ENCODE results near the gene TSR3.

- TF ChIP-seq, protein P1, sequence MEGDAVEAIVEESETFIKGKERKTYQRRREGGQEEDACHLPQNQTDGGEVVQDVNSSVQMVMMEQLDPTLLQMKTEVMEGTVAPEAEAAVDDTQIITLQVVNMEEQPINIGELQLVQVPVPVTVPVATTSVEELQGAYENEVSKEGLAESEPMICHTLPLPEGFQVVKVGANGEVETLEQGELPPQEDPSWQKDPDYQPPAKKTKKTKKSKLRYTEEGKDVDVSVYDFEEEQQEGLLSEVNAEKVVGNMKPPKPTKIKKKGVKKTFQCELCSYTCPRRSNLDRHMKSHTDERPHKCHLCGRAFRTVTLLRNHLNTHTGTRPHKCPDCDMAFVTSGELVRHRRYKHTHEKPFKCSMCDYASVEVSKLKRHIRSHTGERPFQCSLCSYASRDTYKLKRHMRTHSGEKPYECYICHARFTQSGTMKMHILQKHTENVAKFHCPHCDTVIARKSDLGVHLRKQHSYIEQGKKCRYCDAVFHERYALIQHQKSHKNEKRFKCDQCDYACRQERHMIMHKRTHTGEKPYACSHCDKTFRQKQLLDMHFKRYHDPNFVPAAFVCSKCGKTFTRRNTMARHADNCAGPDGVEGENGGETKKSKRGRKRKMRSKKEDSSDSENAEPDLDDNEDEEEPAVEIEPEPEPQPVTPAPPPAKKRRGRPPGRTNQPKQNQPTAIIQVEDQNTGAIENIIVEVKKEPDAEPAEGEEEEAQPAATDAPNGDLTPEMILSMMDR (IDR thresholded peaks at IDR 0.05): no peak
- TF ChIP-seq POLR2A (IDR thresholded peaks at IDR 0.05): no peak
Observed at GRCh38 chr16:1387331-1387730, 35.7 kb upstream of the TSR3 start.
